ENCODE results near the gene PLVAP. TPM values are rescaled to one million over a fixed set of nuclear protein-coding genes. Genes with fewer than 3 reads are reported as not detected.

PLVAP gene
- total and polyA plus RNA-seq, 9 of the 15 experiments (the other 6 are each of a cell fraction or from before 2014, with no cell fraction given): 0.09 to 0.84 (median 0.51) TPM; not detected in 4

- no peak; the same call in 1 of the 2 replicates for TF ChIP-seq CREB3 (tag; conservative IDR thresholded peaks at IDR 0.05; ENCODE audit: low read depth)
- peak; percentile 69; the same call in 1 of the 2 replicates for TF ChIP-seq HDGF (IDR thresholded peaks at IDR 0.05)
- TF ChIP-seq BRD9 (IDR thresholded peaks at IDR 0.05; ENCODE audit: low read depth, partially characterized antibody): peak; percentile 87
- TF ChIP-seq OTX1 (CRISPR knock-in tag; IDR thresholded peaks at IDR 0.05): no peak
- peak; percentile 56 for TF ChIP-seq TAF1 (IDR thresholded peaks at IDR 0.05; ENCODE audit: control insufficient read depth, extremely low read depth, insufficient read depth, low read length, severe bottlenecking)
- TF ChIP-seq CBX3 (IDR thresholded peaks at IDR 0.05; ENCODE audit: borderline replicate concordance in 1 of 2, low read length in 2 of 2): no peak; a peak in 2 of 3 replicates
- no peak for TF ChIP-seq BCL6 (CRISPR knock-in tag; IDR thresholded peaks at IDR 0.05)
- no peak for TF ChIP-seq ZNF280A (IDR thresholded peaks at IDR 0.05; ENCODE audit: low read depth, partially characterized antibody)
- TF ChIP-seq DDX20 (tag; IDR thresholded peaks at IDR 0.05; ENCODE audit: low read depth): no peak
- TF ChIP-seq FOXM1 (IDR thresholded peaks at IDR 0.05; ENCODE audit: low read depth): peak; percentile 80
- no peak for TF ChIP-seq FOXM1 (CRISPR knock-in tag; IDR thresholded peaks at IDR 0.05; ENCODE audit: low read depth)
- TF ChIP-seq RB1 (IDR thresholded peaks at IDR 0.05; ENCODE audit: low read depth): peak; percentile 95; the same call in 1 of the 2 replicates
- peak; percentile 93 for TF ChIP-seq CTBP1 (IDR thresholded peaks at IDR 0.05; ENCODE audit: borderline replicate concordance)
- TF ChIP-seq E2F3 (CRISPR knock-in tag; IDR thresholded peaks at IDR 0.05): peak; percentile 94
- TF ChIP-seq ESRRB (CRISPR knock-in tag; IDR thresholded peaks at IDR 0.05; ENCODE audit: borderline replicate concordance): no peak
- no peak for TF ChIP-seq NFE2 (IDR thresholded peaks at IDR 0.05; ENCODE audit: low read depth)
- TF ChIP-seq TOE1 (IDR thresholded peaks at IDR 0.05; ENCODE audit: borderline replicate concordance): peak; percentile 95
- TF ChIP-seq TOE1 (CRISPR knock-in tag; IDR thresholded peaks at IDR 0.05; ENCODE audit: borderline replicate concordance, low read depth): no peak; the same call in 1 of the 2 replicates
- TF ChIP-seq HINFP (tag; conservative IDR thresholded peaks at IDR 0.05; ENCODE audit: low read depth): no peak; the same call in 1 of the 2 replicates
- TF ChIP-seq BRF2 (IDR thresholded peaks at IDR 0.05; ENCODE audit: borderline replicate concordance, insufficient read depth, insufficient read length): no peak
- no peak; the same call in 1 of the 2 replicates for TF ChIP-seq SMARCC2 (IDR thresholded peaks at IDR 0.05; ENCODE audit: low read depth)
- peak; percentile 23; the same call in 1 of the 2 replicates for TF ChIP-seq RAD51 (IDR thresholded peaks at IDR 0.05; ENCODE audit: borderline replicate concordance, low read depth)
- peak; percentile 98 for TF ChIP-seq C11orf30 (IDR thresholded peaks at IDR 0.05; ENCODE audit: low read depth)
Measured at GRCh38 chr19:17336872-17337674, 40.1 kb downstream of the PLVAP start, which contains the start of gene GTPBP3 (continued).

Data from K562 (cell line).